GM21786 (cell line): ENCODE results near the gene CHN1.

Experiments used
- ATAC-seq: cut with Tn5 transposase; IDR thresholded peaks from one replicate; pipeline ENCODE4 v1.9.1; 2021; ENCODE audit not compliant: unreplicated experiment

Gene CHN1

GRCh38 chr2:174925046-174925784, 80.0 kb downstream of the CHN1 start:
- no peak for ATAC-seq

DNA sequence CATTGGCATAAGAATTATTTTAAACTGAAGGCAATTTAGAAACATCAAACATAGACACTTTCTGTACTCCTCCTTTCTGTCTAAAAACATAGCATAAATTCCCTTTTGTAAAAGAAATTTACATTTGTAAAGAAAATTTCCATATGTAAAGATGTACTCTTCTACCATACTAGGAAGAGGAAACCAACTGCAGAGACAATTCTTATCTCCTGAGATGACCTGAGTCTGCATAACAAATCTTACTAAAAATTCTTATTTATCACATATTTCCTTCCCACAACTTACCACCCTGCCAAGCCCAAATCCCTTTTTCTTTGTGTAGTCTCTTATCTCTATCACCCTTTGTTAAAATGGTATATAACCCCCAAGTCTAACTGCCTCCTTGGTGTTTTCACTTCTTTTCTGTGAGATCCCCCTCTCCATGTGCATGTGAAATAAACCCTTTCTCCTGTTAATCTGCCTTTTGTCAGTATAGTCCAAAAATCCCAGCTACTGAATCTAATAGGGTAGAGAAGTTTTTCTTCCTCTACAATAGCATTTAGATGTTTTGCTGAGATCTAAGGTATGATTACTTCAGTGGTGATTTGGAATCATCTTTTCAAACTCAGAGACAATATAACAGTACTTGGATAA, 81.0 kb downstream of the CHN1 start:
- no peak for ATAC-seq

DNA sequence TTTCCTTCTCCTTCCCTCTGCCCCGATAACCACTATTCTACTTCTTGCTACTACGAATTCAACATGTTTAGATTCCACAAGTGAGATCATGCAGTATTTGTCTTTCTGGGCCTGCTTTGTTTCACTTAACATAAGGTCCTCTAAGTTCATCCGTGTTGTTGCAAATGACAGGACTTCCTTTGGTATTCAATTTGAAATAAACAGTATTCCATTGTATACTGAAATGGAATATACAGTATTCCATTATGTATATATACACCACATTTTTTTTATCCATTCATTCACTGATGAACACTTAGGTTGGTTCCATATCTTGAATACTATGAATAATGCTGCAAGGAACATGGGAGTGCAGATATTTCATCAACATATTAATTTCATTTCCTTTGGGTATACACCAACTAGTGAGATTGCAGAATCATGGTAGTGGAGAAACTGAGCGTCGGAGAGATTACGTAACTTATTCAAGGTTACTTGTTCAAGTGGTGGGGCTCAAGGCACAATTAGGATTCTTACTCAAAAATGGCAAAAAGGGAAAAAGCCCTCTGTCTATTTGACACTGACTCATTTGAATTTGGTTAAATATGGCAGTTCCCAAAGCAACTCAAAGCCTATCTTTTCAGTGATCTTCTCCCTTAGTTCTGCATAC, 85.1 kb downstream of the CHN1 start:
- ATAC-seq, result no peak

DNA sequence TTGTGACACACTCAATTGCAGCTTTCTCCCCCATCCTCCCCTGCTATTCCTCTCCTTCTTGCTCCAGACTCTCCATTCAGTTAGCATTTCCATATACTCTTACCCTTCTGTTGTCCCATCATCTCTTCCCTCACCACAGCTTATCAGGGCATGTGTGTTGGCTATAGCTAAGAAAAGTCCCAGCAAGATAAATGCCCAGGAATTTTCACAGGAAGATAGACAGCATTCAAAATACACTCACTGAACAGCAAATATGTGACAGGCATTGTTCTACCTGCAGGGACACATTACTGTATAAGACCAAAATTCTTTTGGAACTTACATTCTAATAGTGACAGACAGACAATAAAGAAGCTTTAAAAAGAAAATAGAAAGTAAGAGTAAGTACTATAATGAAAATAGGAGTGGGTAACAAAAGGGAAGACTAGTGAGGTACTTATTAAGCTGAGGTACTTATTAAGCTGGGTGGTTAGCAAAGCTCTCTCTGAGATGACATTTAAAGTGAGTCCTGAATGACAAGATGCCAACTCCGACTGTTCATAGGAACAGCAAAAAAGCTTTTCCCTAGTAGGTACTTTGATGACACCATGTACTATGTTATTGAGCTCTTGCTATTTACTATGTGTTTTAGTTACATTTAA, 86.2 kb downstream of the CHN1 start:
- ATAC-seq, result no peak

GRCh38 chr2:174916270-174916930, 88.8 kb downstream of the CHN1 start:
- ATAC-seq, result no peak

GRCh38 chr2:174914853-174915760, 90.1 kb downstream of the CHN1 start:
- no peak for ATAC-seq

GRCh38 chr2:174908284-174908683, 96.9 kb downstream of the CHN1 start:
- no peak for ATAC-seq

DNA sequence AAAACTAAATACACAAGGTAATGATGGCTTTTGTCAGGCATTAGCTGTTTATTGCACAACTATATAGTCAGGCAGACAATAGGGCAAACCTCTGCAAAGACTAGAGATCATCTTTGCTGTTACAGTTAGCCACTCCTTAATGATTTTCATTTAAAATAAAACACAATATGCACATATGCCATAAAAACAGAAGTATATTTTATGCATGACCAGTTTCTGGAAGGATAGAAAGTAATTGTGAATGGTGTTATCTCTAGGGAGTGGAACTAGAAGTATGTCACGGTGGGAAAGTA, 102.0 kb downstream of the CHN1 start:
- no peak for ATAC-seq

GRCh38 chr2:174902506-174903263, 102.5 kb downstream of the CHN1 start:
- no peak for ATAC-seq

DNA sequence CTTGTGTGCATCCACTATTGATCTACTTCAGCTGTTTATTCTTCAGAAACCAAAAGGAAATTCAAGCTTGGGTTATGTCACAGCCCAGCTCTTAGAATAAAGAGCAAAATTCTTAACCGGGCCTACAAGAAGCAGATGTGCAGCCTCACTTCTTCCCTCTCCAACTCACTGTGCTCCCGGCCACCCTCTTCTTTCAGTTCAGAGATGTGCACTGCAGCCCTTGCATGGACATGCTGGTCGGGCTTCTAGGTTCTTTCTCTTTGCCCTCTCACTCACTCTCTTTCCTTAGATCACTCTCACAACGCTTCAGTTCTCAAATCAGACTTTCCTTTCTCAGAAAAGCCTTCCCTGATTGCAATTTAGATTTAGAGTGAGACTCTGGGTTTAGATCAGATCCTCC, 104.1 kb downstream of the CHN1 start:
- no peak for ATAC-seq

DNA sequence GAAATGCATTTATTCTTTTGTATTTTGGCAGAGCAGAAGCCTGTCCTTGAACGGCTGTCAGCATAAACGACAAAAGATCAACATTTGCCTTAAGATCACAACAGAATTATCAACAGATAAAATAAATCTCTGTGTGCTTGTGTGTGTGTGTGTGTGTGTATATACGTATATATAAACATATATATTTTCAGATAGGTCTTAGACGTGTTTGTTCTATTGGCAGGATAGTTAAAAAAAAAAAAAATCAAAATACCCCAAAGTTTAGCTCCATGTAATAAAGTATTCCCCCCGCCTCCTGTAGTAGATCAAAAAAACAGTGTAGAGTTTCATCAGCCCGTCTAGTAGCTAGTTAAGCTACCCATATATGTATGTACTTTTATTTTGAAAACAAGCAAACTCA, 107.9 kb downstream of the CHN1 start:
- no peak for ATAC-seq

- no peak for ATAC-seq
Observed at GRCh38 chr2:174893018-174893417, 112.2 kb downstream of the CHN1 start.

- ATAC-seq, result no peak
Observed at GRCh38 chr2:174892546-174892945, 112.6 kb downstream of the CHN1 start.

GRCh38 chr2:174888646-174889271, 116.4 kb downstream of the CHN1 start:
- no peak for ATAC-seq

DNA sequence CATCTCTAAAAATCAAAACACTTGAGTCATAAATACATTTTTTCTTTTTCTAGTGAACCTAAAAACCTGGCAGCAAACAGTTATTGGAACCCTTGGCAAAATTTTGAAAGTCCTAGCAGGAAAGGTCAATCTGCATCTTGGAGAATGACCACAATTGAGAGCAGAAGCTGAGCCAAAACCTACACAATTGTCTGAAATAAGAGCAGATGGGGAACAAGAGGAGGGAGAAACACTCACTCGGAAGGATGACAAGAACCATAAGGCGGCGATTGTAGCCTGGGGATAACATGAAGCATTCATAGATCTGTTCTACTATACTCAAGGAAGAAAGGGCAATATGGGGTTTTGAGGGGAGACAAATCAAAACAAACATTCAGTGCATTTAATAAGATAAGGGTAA, 117.0 kb downstream of the CHN1 start:
- ATAC-seq, result no peak

DNA sequence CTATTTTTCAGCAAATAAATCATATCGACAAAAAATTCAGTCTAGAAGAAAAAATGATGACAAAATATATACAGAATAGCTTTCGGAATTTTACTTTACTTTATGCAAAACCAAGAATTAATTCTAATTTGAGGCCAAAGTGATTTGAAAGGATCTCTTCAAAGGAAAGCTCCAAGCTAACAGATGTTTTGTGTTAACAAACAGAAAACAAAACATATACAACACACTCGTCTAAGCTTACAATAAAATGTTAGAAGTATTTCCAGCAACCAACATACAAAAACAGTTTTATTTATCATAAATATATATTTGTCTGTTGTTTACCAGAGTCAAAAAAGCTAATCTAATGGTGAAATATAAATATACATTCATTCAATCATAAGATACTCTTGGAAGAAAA, 122.8 kb downstream of the CHN1 start:
- ATAC-seq, result no peak

GRCh38 chr2:174881678-174882077, 123.5 kb downstream of the CHN1 start:
- no peak for ATAC-seq

GRCh38 chr2:174878537-174879147, 126.5 kb downstream of the CHN1 start:
- ATAC-seq, result no peak

- ATAC-seq, result no peak
Observed at GRCh38 chr2:174877751-174878150, 127.4 kb downstream of the CHN1 start.
